H1 (cell line): ENCODE measurements around the gene PHEX. TPM values are rescaled to one million over a fixed set of nuclear protein-coding genes. Genes with fewer than 3 reads are reported as not detected.

Experiments used
- CTCF ChIA-PET: fragments of 300-600 bp; sonication (Branson Sonifier 250); formaldehyde crosslinking; loops from one replicate; lab custom pipeline; 2021; ENCODE audit not compliant: partially characterized antibody; lab: Charles Lee
- POLR2A ChIA-PET: fragments of 300-600 bp; sonication (Branson Sonifier 250); formaldehyde crosslinking; loops from one replicate; lab custom pipeline; 2021; ENCODE audit warnings: inconsistent platforms; ENCODE audit not compliant: partially characterized antibody; lab: Charles Lee
- DNase-seq, 2 experiments: peaks; one replicate each; pipeline versions ENCODE4 v3.0.0 to v3.0.0-alpha.2; 2010 to 2022; ENCODE audit warnings: low spot score in 2 of 2, low read depth in 1 of 2, mixed read lengths in 1 of 2
- FAIRE-seq: peaks from 2 replicates; lab custom pipeline; 2011; peaks lifted over from hg19 to GRCh38; lab: Jason Lieb, UNC
- H2AFZ ChIP-seq: 2 replicates; pipeline ENCODE4 v1.8.1; 2012; ENCODE audit warnings: low read length, inconsistent platforms
- H2AK5ac ChIP-seq: 2 replicates; pipeline ENCODE4 v1.6.1; 2013; ENCODE audit warnings: low read depth, low read length
- H2BK120ac ChIP-seq: replicated peaks from 2 replicates; pipeline ENCODE3; 2013; ENCODE audit warnings: low read depth, low read length, inconsistent platforms
- H2BK12ac ChIP-seq: 2 replicates; pipeline ENCODE4 v1.6.1; 2013; ENCODE audit warnings: low read depth, low read length
- H2BK15ac ChIP-seq: 2 replicates; pipeline ENCODE4 v1.6.1; 2013; ENCODE audit warnings: low read length
- H2BK20ac ChIP-seq: 2 replicates; pipeline ENCODE4 v1.6.1; 2013; ENCODE audit warnings: low read length
- H2BK5ac ChIP-seq: 2 replicates; pipeline ENCODE4 v1.6.1; 2013; ENCODE audit warnings: low read depth, low read length
- H3K14ac ChIP-seq: 2 replicates; pipeline ENCODE4 v1.6.1; 2013; ENCODE audit warnings: inconsistent platforms; ENCODE audit not compliant: insufficient read length
- H3K18ac ChIP-seq: 2 replicates; pipeline ENCODE4 v1.6.1; 2013; ENCODE audit warnings: low read length; ENCODE audit errors: extremely low read depth
- H3K23ac ChIP-seq: 2 replicates; pipeline ENCODE4 v1.6.1; 2013; ENCODE audit warnings: inconsistent platforms; ENCODE audit not compliant: insufficient read length
- H3K23me2 ChIP-seq: 2 replicates; pipeline ENCODE4 v1.6.1; 2013; ENCODE audit warnings: low read depth, low read length
- H3K27ac ChIP-seq: 2 replicates; pipeline ENCODE4 v1.6.1; 2011; ENCODE audit warnings: low read depth, low read length, inconsistent platforms
- H3K27me3 ChIP-seq, 4 experiments: replicated peaks in 1 of 4; 1 replicate in 1 of 4; 2 replicates in 3 of 4; pipeline versions ENCODE4 v1.6.1 to v1.8.1; 2011 to 2013; ENCODE audit warnings: low read length in 3 of 4, mild to moderate bottlenecking in 3 of 4, inconsistent platforms in 2 of 4, mixed read lengths in 2 of 4, moderate library complexity in 1 of 4; ENCODE audit not compliant: control insufficient read depth in 3 of 4, insufficient read depth in 3 of 4; ENCODE audit errors: extremely low read depth in 1 of 4
- H3K36me3 ChIP-seq, 4 experiments: 2 replicates each; pipeline versions ENCODE4 v1.6.1 to v1.8.1; 2011 to 2013; ENCODE audit warnings: mild to moderate bottlenecking in 4 of 4, low read length in 3 of 4, moderate library complexity in 2 of 4, control low read depth in 1 of 4, inconsistent platforms in 1 of 4; ENCODE audit not compliant: insufficient read depth in 4 of 4, control insufficient read depth in 2 of 4
- H3K4ac ChIP-seq: replicated peaks from 2 replicates; pipeline ENCODE3; 2013; ENCODE audit warnings: low read length, low read depth, mixed read lengths, inconsistent platforms; ENCODE audit not compliant: insufficient read length
- H3K4me1 ChIP-seq, 4 experiments: replicated peaks in 1 of 4; 1 replicate in 1 of 4; 2 replicates in 3 of 4; pipeline versions ENCODE4 v1.6.1 to v1.8.1; 2011 to 2013; ENCODE audit warnings: low read length in 3 of 4, inconsistent platforms in 2 of 4, mixed read lengths in 1 of 4; ENCODE audit not compliant: insufficient read depth in 4 of 4, control insufficient read depth in 3 of 4
- H3K4me2 ChIP-seq, 2 experiments: 2 replicates each; pipeline versions ENCODE4 v1.6.1 to v1.8.1; 2011 to 2013; ENCODE audit warnings: low read depth in 2 of 2, low read length in 2 of 2, control low read depth in 1 of 2, inconsistent platforms in 1 of 2, mild to moderate bottlenecking in 1 of 2; ENCODE audit not compliant: insufficient read depth in 1 of 2
- H3K4me3 ChIP-seq, 4 experiments: fragments of 200-600, 300-600 bp in 1 of 4; sonication (generic), shearing (Covaris generic), sonication (Bioruptor Twin) in 1 of 4; 2 replicates each; pipeline versions ENCODE4 v1.5.1 to v1.8.1; 2011 to 2016; ENCODE audit warnings: low read length in 4 of 4, low read depth in 3 of 4, control low read depth in 2 of 4, inconsistent platforms in 2 of 4, mild to moderate bottlenecking in 2 of 4, mixed read lengths in 1 of 4, moderate library complexity in 1 of 4; ENCODE audit not compliant: insufficient read depth in 2 of 4; ENCODE audit errors: extremely low read depth in 1 of 4
- H3K56ac ChIP-seq: replicated peaks from 2 replicates; pipeline ENCODE3; 2013; ENCODE audit warnings: low read depth, mild to moderate bottlenecking, mixed read lengths, low read length, inconsistent platforms; ENCODE audit not compliant: insufficient read length
- H3K79me1 ChIP-seq: 2 replicates; pipeline ENCODE4 v1.6.1; 2013; ENCODE audit warnings: low read depth, low read length, control low read depth
- H3K79me2 ChIP-seq, 2 experiments: 2 replicates each; pipeline versions ENCODE4 v1.6.1 to v1.8.1; 2012 to 2013; ENCODE audit warnings: low read length in 2 of 2, mild to moderate bottlenecking in 2 of 2, inconsistent platforms in 1 of 2; ENCODE audit not compliant: insufficient read depth in 2 of 2, control insufficient read depth in 1 of 2
- H3K9ac ChIP-seq, 4 experiments: replicated peaks in 1 of 4; 1 replicate in 1 of 4; 2 replicates in 3 of 4; pipeline versions ENCODE4 v1.6.1 to v1.8.1; 2011 to 2013; ENCODE audit warnings: low read depth in 3 of 4, low read length in 3 of 4, control low read depth in 2 of 4, mild to moderate bottlenecking in 2 of 4, moderate library complexity in 2 of 4, inconsistent platforms in 1 of 4; ENCODE audit errors: extremely low read depth in 1 of 4
- H3K9me3 ChIP-seq, 2 experiments: 2 replicates each; pipeline versions ENCODE4 v1.6.1 to v1.8.1; 2012 to 2013; ENCODE audit warnings: mild to moderate bottlenecking in 2 of 2, moderate library complexity in 2 of 2, control low read depth in 1 of 2, inconsistent platforms in 1 of 2, low read depth in 1 of 2, low read length in 1 of 2, mixed read lengths in 1 of 2; ENCODE audit not compliant: insufficient read depth in 2 of 2
- H4K20me1 ChIP-seq, 2 experiments: replicated peaks in 1 of 2; 2 replicates each; pipeline versions ENCODE3 to v1.8.1; 2011 to 2013; ENCODE audit warnings: inconsistent platforms in 2 of 2, low read length in 2 of 2, mild to moderate bottlenecking in 1 of 2; ENCODE audit not compliant: insufficient read depth in 2 of 2, control insufficient read depth in 1 of 2
- H4K5ac ChIP-seq: 2 replicates; pipeline ENCODE4 v1.6.1; 2013; ENCODE audit warnings: low read length, low read depth, mixed read lengths, inconsistent platforms; ENCODE audit not compliant: insufficient read length
- H4K8ac ChIP-seq: 2 replicates; pipeline ENCODE4 v1.8.0; 2013; ENCODE audit warnings: mild to moderate bottlenecking, moderate library complexity, low read length, inconsistent platforms; ENCODE audit not compliant: insufficient read depth; ENCODE audit errors: extremely low read depth
- H4K91ac ChIP-seq: replicated peaks from 2 replicates; pipeline ENCODE3; 2013; ENCODE audit warnings: low read length, mixed read lengths, inconsistent platforms; ENCODE audit not compliant: insufficient read length
- ASH2L ChIP-seq: fragments of 200-600, 300-600 bp; sonication (generic); IDR thresholded peaks from one replicate; pipeline ENCODE4 v1.7.1; 2017; ENCODE audit warnings: low read length
- CHD1 ChIP-seq: IDR thresholded peaks from 2 replicates; pipeline ENCODE4 v1.6.1; 2012; ENCODE audit warnings: low read depth, low read length, improper control_type of control experiment
- HDAC6 ChIP-seq: IDR thresholded peaks from one replicate; pipeline ENCODE4 v1.7.1; 2012; ENCODE audit warnings: low read depth, mild to moderate bottlenecking, inconsistent platforms, low read length, moderate library complexity
- JUN ChIP-seq: IDR thresholded peaks from 2 replicates; pipeline ENCODE4 v1.6.1; 2011; ENCODE audit warnings: low read depth, mild to moderate bottlenecking, improper control_type of control experiment, low read length
- JUND ChIP-seq: IDR thresholded peaks from 2 replicates; pipeline ENCODE4 v1.6.1; 2011; ENCODE audit warnings: mild to moderate bottlenecking, improper control_type of control experiment, low read length
- NANOG ChIP-seq: IDR thresholded peaks from 2 replicates; pipeline ENCODE4 v1.6.1; 2011; ENCODE audit warnings: low read length, low read depth, mild to moderate bottlenecking, inconsistent platforms; ENCODE audit not compliant: insufficient read depth, poor library complexity, severe bottlenecking
- POU5F1 ChIP-seq: IDR thresholded peaks from 2 replicates; pipeline ENCODE4 v1.6.1; 2011; ENCODE audit warnings: low read depth, mild to moderate bottlenecking, low read length, moderate library complexity
- SP4 ChIP-seq: IDR thresholded peaks from 2 replicates; pipeline ENCODE4 v1.6.1; 2012; ENCODE audit warnings: low read length, inconsistent platforms
- SUZ12 ChIP-seq: fragments of 200-600 bp; sonication (generic); IDR thresholded peaks from 2 replicates; pipeline ENCODE4 v1.6.1; 2012; ENCODE audit warnings: mild to moderate bottlenecking, inconsistent platforms, low read length, moderate library complexity, mixed read lengths
- TAF7 ChIP-seq: optimal IDR thresholded peaks from 2 replicates; pipeline ENCODE3; 2011; ENCODE audit warnings: low read depth, mild to moderate bottlenecking, inconsistent platforms, low read length, moderate library complexity, borderline replicate concordance
- polyA plus RNA-seq, 7 experiments: library from polyadenylated mRNA; depleted of rRNA in 3 of 7; stranded (reverse) in 5 of 7; unstranded in 2 of 7; fragments of >200 nt in 5 of 7; fragments of 200-250 nt in 2 of 7; gene quantifications; 1 replicate in 5 of 7; 2 replicates in 1 of 7; 4 replicates in 1 of 7; pipeline versions ENCODE4 v1.2.1 to v1.2.3, GENCODE V29; 2011 to 2013; ENCODE audit warnings: missing spikeins in 2 of 7, mixed read lengths in 2 of 7
- total RNA-seq: library from RNA; stranded (reverse); fragmentation: NEBNext Ultra II Directional; extraction: Animal tissue kit (Norgen Biotek cat#: 25700); gene quantifications from 2 replicates; pipeline ENCODE4 v1.2.1, GENCODE V29; 2021
- TF ChIP-seq, protein P1 (sequence below): IDR thresholded peaks from 2 replicates; pipeline ENCODE4 v1.6.1; 2012; ENCODE audit warnings: low read length, inconsistent platforms
- TF ChIP-seq, protein P2 (sequence below), 3 experiments: IDR thresholded peaks; 1 replicate in 2 of 3; 2 replicates in 1 of 3; pipeline versions ENCODE4 v1.5.1 to v1.6.1; 2011; ENCODE audit warnings: low read length in 3 of 3, mild to moderate bottlenecking in 3 of 3, inconsistent platforms in 2 of 3, low read depth in 1 of 3, moderate library complexity in 1 of 3; ENCODE audit not compliant: insufficient read depth in 1 of 3; ENCODE audit errors: control extremely low read depth in 1 of 3

Gene PHEX
- total and polyA plus RNA-seq, 2 of the 8 experiments (the other 6 are each of a cell fraction or from before 2014, with no cell fraction given): 0.03 to 0.11 TPM

GRCh38 chrX:22203186-22203585 lies 171.1 kb downstream of the PHEX start:
- Histone ChIP-seq H3K14ac (no peak overlapping the region), H3K4me3 (no peak overlapping the region), H2BK15ac (no peak overlapping the region), H3K36me3 (no peaks in the 10 kb centered on the region), H2BK120ac (no peak overlapping the region), H3K23me2 (no peaks in the 10 kb centered on the region), H2BK12ac (no peak overlapping the region), H3K4me2 (no peak overlapping the region), H4K20me1 (no peaks in the 10 kb centered on the region), H3K27me3 (no peaks in the 10 kb centered on the region), H4K8ac (no peak overlapping the region), H2AK5ac (no peak overlapping the region)
- ChIA-PET CTCF (no interaction called here), POLR2A (no interaction called here)
- FAIRE-seq: no peak
- TF ChIP-seq CHD1 (no peak), JUN (no peak), HDAC6 (no peak), SUZ12 (no peak), JUND (no peak), SP4 (no peak), TAF7 (no peak), NANOG (no peak), ASH2L (no peak), POU5F1 (no peak)
- TF ChIP-seq, protein P1, sequence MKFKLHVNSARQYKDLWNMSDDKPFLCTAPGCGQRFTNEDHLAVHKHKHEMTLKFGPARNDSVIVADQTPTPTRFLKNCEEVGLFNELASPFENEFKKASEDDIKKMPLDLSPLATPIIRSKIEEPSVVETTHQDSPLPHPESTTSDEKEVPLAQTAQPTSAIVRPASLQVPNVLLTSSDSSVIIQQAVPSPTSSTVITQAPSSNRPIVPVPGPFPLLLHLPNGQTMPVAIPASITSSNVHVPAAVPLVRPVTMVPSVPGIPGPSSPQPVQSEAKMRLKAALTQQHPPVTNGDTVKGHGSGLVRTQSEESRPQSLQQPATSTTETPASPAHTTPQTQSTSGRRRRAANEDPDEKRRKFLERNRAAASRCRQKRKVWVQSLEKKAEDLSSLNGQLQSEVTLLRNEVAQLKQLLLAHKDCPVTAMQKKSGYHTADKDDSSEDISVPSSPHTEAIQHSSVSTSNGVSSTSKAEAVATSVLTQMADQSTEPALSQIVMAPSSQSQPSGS: no peak
- TF ChIP-seq, protein P2, sequence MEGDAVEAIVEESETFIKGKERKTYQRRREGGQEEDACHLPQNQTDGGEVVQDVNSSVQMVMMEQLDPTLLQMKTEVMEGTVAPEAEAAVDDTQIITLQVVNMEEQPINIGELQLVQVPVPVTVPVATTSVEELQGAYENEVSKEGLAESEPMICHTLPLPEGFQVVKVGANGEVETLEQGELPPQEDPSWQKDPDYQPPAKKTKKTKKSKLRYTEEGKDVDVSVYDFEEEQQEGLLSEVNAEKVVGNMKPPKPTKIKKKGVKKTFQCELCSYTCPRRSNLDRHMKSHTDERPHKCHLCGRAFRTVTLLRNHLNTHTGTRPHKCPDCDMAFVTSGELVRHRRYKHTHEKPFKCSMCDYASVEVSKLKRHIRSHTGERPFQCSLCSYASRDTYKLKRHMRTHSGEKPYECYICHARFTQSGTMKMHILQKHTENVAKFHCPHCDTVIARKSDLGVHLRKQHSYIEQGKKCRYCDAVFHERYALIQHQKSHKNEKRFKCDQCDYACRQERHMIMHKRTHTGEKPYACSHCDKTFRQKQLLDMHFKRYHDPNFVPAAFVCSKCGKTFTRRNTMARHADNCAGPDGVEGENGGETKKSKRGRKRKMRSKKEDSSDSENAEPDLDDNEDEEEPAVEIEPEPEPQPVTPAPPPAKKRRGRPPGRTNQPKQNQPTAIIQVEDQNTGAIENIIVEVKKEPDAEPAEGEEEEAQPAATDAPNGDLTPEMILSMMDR (IDR thresholded peaks at IDR 0.05; ENCODE audit: control extremely low read depth in 1 of 3, insufficient read depth in 1 of 3, low read depth in 1 of 3, low read length in 3 of 3): no peak
- TF ChIP-seq, all 59 proteins: peak for 0
- no peak overlapping the region for H3K4ac ChIP-seq
- no peak overlapping the region for H4K5ac ChIP-seq
- no peaks in the 10 kb centered on the region for H3K4me1 ChIP-seq
- H3K9me3 ChIP-seq: no peaks in the 10 kb centered on the region
- H3K27ac ChIP-seq: no peak overlapping the region
- no peak overlapping the region for H2BK5ac ChIP-seq
- no peak overlapping the region for H3K56ac ChIP-seq
- no peaks in the 10 kb centered on the region for H3K79me1 ChIP-seq
- H3K18ac ChIP-seq: no peak overlapping the region
- H3K23ac ChIP-seq: no peak overlapping the region
- no peak overlapping the region for H2AFZ ChIP-seq
- DNase-seq: no peak
- H3K9ac ChIP-seq: no peak overlapping the region
- H3K79me2 ChIP-seq: no peaks in the 10 kb centered on the region
- H4K91ac ChIP-seq: no peak overlapping the region
- no peak overlapping the region for H2BK20ac ChIP-seq
